Sigmoid colon (tissue), 7 donors: ENCODE data around the gene CYP2W1. TPM values are rescaled to one million over a fixed set of nuclear protein-coding genes. Genes with fewer than 3 reads are reported as not detected.

ENCODE experiments used
- DNase-seq: peaks from one replicate; pipeline ENCODE4 v3.0.0-alpha.2; 2019
- H3K27ac ChIP-seq, 4 donors: fragments of 200-600 bp; sonication (generic); one replicate each; pipeline ENCODE4 v1.5.1; 2016 to 2019; ENCODE audit warnings: mild to moderate bottlenecking in 1 of 4
- H3K27me3 ChIP-seq, 3 donors: fragments of 200-600 bp; sonication (generic); one replicate each; pipeline ENCODE4 v1.5.1; 2019; ENCODE audit warnings: mild to moderate bottlenecking in 1 of 3
- H3K36me3 ChIP-seq, 4 donors: fragments of 200-600 bp; sonication (generic); one replicate each; pipeline ENCODE4 v1.5.1; 2016 to 2019
- H3K4me1 ChIP-seq, 4 donors: fragments of 200-600 bp; sonication (generic); one replicate each; pipeline ENCODE4 v1.5.1; 2017 to 2019
- H3K4me3 ChIP-seq, 4 donors: fragments of 200-600 bp; sonication (generic); one replicate each; pipeline ENCODE4 v1.5.1; 2017 to 2019; ENCODE audit warnings: mild to moderate bottlenecking in 2 of 4, moderate library complexity in 1 of 4
- H3K9me3 ChIP-seq, 4 donors: fragments of 200-600 bp in 3 of 4; sonication (generic) in 3 of 4; one replicate each; pipeline versions ENCODE4 v1.5.1 to v1.6.1; 2013 to 2019
- CTCF ChIP-seq, 4 experiments: fragments of 450-650 bp in 3 of 4; fragments of 200-600 bp in 1 of 4; IDR thresholded peaks; one replicate each; pipeline ENCODE4 v1.5.1; 2016 to 2019; ENCODE audit warnings: antibody characterized with exemption in 4 of 4, mild to moderate bottlenecking in 3 of 4, moderate library complexity in 2 of 4
- EP300 ChIP-seq, 4 donors: sonication (generic); formaldehyde crosslinking; IDR thresholded peaks; one replicate each; pipeline ENCODE4 v1.6.1; 2017; ENCODE audit warnings: antibody characterized with exemption in 4 of 4
- POLR2A ChIP-seq, 2 donors: fragments of 450-650 bp; IDR thresholded peaks; one replicate each; pipeline ENCODE4 v1.6.1; 2016; ENCODE audit warnings: antibody characterized with exemption in 2 of 2, mild to moderate bottlenecking in 2 of 2, moderate library complexity in 2 of 2
- POLR2AphosphoS5 ChIP-seq, 4 donors: sonication (generic); formaldehyde crosslinking; IDR thresholded peaks; one replicate each; pipeline ENCODE4 v1.6.1; 2017; ENCODE audit warnings: antibody characterized with exemption in 4 of 4
- WGBS, 2 donors: extraction: QIAGEN DNeasy Blood & Tissue Kit; methylation state at CpG; one replicate each; pipeline ENCODE4 v1.1.7; 2013; 5-methylcytosine and 5-hydroxymethylcytosine counted together
- intact Hi-C: fragments of 100-400 bp; cut with DNase I; formaldehyde crosslinking; loops from one replicate; pipeline ENCODE4 v1.15.1; 2023
- polyA plus RNA-seq, 3 donors: library from polyadenylated mRNA; stranded (reverse); fragments of 200-250 nt; gene quantifications; one replicate each; pipeline ENCODE4 v1.2.3, GENCODE V29; 2013
- total RNA-seq, 4 donors: library from RNA; depleted of rRNA; stranded (reverse); fragments of >200 nt; gene quantifications; one replicate each; pipeline ENCODE4 v1.1.0, GENCODE V29; 2016
- donor health status: healthy with polysubstance abuse.
- donor health status: Bipolar disorder and iron deficiency.
- donor health status: healthy.

The CYP2W1 gene
- total and polyA plus RNA-seq, 7 donors: 0.83 to 3.8 TPM; not detected in 5

- Histone ChIP-seq H3K36me3 (peaks cover 0 to 18% (median 0%) of the 10 kb centered on the region in 4 donors), H3K27me3 (no peaks in the 10 kb centered on the region), H3K9me3 (no peaks in the 10 kb centered on the region), H3K4me3 (peak overlapping the region; percentile 47 to 97 (median 74)), H3K27ac (peak overlapping the region; percentile 93 to 97 (median 96)), H3K4me1 (peaks cover 0 to 44% (median 25%) of the 10 kb centered on the region in 4 donors)
- intact Hi-C loops: loop anchor here (2.0 to 5.0 kb wide), 2 partner anchors 15 to 36 kb away; no protein-coding TSS in a partner anchor
- TF ChIP-seq POLR2A (IDR thresholded peaks at IDR 0.05) (peak in 1 of 2 donors; percentile 13), EP300 (IDR thresholded peaks at IDR 0.05) (peak in 2 of 4 donors; percentile 26 to 58), CTCF (IDR thresholded peaks at IDR 0.05) (no peak), POLR2AphosphoS5 (IDR thresholded peaks at IDR 0.05) (peak; percentile 34 to 80 (median 74))
- peak; percentile 95 for DNase-seq
- WGBS, 2 donors: 1% methylated on average over 77 of the region's 77 CpGs
These were observed 45.2 kb downstream of the CYP2W1 start for GRCh38 chr7:1028044-1028770.

GRCh38 chr7:1028775-1029636 lies 46.0 kb downstream of the CYP2W1 start:
- H3K27me3 ChIP-seq: no peaks in the 10 kb centered on the region
- peak overlapping the region; percentile 47 to 97 (median 74) for H3K4me3 ChIP-seq
- peak; percentile 96 for DNase-seq
- intact Hi-C loops: loop anchor here (2.0 to 5.0 kb wide), 2 partner anchors 14 to 37 kb away; no protein-coding TSS in a partner anchor
- H3K36me3 ChIP-seq: peaks cover 0 to 18% (median 0%) of the 10 kb centered on the region in 4 donors
- H3K9me3 ChIP-seq: no peaks in the 10 kb centered on the region
- H3K27ac ChIP-seq: peak overlapping the region; percentile 93 to 97 (median 96)
- TF ChIP-seq CTCF (IDR thresholded peaks at IDR 0.05): no peak
- TF ChIP-seq POLR2A (IDR thresholded peaks at IDR 0.05): no peak
- TF ChIP-seq EP300 (IDR thresholded peaks at IDR 0.05): no peak
- peak; percentile 11 to 74 (median 38) for TF ChIP-seq POLR2AphosphoS5 (IDR thresholded peaks at IDR 0.05)
- H3K4me1 ChIP-seq: peaks cover 0 to 44% (median 25%) of the 10 kb centered on the region in 4 donors
- 58 to 66% methylated on average over 18 of the region's 18 CpGs for WGBS, 2 donors

- intact Hi-C loops: loop anchor here (2.0 to 5.0 kb wide), 2 partner anchors 13 to 38 kb away; no protein-coding TSS in a partner anchor
- Histone ChIP-seq H3K27me3 (no peaks in the 10 kb centered on the region), H3K27ac (peak overlapping the region; percentile 93 to 97 (median 96)), H3K4me3 (no peak overlapping the region), H3K4me1 (peaks cover 0 to 43% (median 25%) of the 10 kb centered on the region in 4 donors), H3K9me3 (no peaks in the 10 kb centered on the region), H3K36me3 (peaks cover 0 to 17% (median 0%) of the 10 kb centered on the region in 4 donors)
- TF ChIP-seq CTCF (IDR thresholded peaks at IDR 0.05) (no peak), POLR2A (IDR thresholded peaks at IDR 0.05) (no peak), POLR2AphosphoS5 (IDR thresholded peaks at IDR 0.05) (no peak), EP300 (IDR thresholded peaks at IDR 0.05) (no peak)
- no peak for DNase-seq
- 94 to 95% methylated on average over 33 of the region's 33 CpGs for WGBS, 2 donors
These were observed 46.9 kb downstream of the CYP2W1 start for GRCh38 chr7:1029637-1030443.

- TF ChIP-seq CTCF (IDR thresholded peaks at IDR 0.05) (no peak), POLR2A (IDR thresholded peaks at IDR 0.05) (no peak), EP300 (IDR thresholded peaks at IDR 0.05) (no peak), POLR2AphosphoS5 (IDR thresholded peaks at IDR 0.05) (no peak)
- Histone ChIP-seq H3K4me3 (no peak overlapping the region), H3K27ac (no peak overlapping the region), H3K4me1 (peaks cover 0 to 38% (median 25%) of the 10 kb centered on the region in 4 donors), H3K9me3 (no peaks in the 10 kb centered on the region), H3K36me3 (peaks cover 0 to 10% (median 0%) of the 10 kb centered on the region in 4 donors), H3K27me3 (no peaks in the 10 kb centered on the region)
- DNase-seq: no peak
- intact Hi-C loops: no loop called here
- WGBS, 2 donors: 80 to 91% methylated on average over 12 of the region's 12 CpGs
These were observed 47.6 kb downstream of the CYP2W1 start for GRCh38 chr7:1030444-1031070.
